Neural cell (in vitro differentiated cells): ENCODE data around the gene LRMDA.

Experiments
- EP300 ChIP-seq: fragments of 450-650 bp; conservative IDR thresholded peaks from 2 replicates; pipeline ENCODE4 v1.6.1; 2014; ENCODE audit warnings: antibody characterized with exemption, mild to moderate bottlenecking, moderate library complexity; ENCODE audit not compliant: poor library complexity, severe bottlenecking
- EZH2 ChIP-seq: fragments of 200-600, 300-800 bp; shearing (Covaris generic), sonication (generic); IDR thresholded peaks from 2 replicates; pipeline ENCODE4 v1.6.1; 2014; ENCODE audit warnings: antibody characterized with exemption, low read length, borderline replicate concordance, mild to moderate bottlenecking; ENCODE audit not compliant: insufficient read depth, poor library complexity, severe bottlenecking
- SMC3 ChIP-seq: fragments of 450-650 bp; conservative IDR thresholded peaks from 2 replicates; pipeline ENCODE4 v1.6.1; 2014; ENCODE audit warnings: antibody characterized with exemption, mild to moderate bottlenecking, moderate library complexity; ENCODE audit not compliant: poor library complexity
- TF ChIP-seq, protein P1 (sequence below): fragments of 450-650 bp; IDR thresholded peaks from 2 replicates; pipeline ENCODE4 v1.5.1; 2014; ENCODE audit warnings: antibody characterized with exemption, mild to moderate bottlenecking, moderate library complexity; ENCODE audit not compliant: poor library complexity, severe bottlenecking

DNA sequence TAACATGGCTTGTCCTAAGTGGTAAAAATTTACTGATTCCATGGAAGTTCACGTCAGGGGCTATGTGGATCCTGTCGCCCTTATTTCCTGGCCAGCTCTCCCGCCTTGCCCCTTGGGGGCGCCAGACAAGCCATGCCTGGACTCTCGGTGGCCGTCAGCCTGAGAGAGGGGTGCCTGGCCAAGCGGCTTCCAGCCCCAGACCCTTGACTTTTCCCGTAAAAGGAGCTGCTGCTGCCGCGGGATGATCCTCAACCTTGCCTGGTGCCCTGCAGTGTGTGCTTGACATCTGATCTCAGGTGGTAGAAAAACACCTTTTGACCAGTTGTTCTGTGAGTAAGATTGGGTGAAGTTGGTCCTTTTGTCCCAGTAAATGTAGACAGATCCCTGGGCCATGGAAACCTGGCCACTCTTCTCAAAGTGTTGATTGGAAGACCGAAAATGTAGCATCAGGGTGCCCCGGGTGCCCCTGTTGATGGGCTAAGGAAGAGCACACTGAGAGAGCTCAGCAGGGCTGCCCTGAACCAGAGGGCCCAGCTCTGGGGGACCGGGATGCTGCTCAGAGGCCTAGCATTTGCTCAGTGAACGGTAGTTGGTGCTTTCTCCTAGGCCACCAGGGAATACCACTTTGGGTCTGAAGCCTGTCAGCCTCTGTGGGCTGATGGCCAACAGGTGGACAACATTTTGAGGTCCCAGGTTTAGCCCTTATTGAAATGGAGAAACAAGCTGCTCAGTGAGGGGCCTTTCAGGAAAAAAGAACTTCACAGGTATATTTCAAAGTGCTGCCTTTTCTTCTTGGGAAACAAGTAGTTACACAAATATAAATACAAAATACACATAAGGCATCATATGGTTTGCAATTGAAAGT, 162.5 kb downstream of the LRMDA start:
- TF ChIP-seq, protein P1, sequence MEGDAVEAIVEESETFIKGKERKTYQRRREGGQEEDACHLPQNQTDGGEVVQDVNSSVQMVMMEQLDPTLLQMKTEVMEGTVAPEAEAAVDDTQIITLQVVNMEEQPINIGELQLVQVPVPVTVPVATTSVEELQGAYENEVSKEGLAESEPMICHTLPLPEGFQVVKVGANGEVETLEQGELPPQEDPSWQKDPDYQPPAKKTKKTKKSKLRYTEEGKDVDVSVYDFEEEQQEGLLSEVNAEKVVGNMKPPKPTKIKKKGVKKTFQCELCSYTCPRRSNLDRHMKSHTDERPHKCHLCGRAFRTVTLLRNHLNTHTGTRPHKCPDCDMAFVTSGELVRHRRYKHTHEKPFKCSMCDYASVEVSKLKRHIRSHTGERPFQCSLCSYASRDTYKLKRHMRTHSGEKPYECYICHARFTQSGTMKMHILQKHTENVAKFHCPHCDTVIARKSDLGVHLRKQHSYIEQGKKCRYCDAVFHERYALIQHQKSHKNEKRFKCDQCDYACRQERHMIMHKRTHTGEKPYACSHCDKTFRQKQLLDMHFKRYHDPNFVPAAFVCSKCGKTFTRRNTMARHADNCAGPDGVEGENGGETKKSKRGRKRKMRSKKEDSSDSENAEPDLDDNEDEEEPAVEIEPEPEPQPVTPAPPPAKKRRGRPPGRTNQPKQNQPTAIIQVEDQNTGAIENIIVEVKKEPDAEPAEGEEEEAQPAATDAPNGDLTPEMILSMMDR = peak; percentile 45
- TF ChIP-seq SMC3 (no peak), EZH2 (no peak), EP300 (no peak)
